Measurements from ENCODE around the gene MSL3. TPM values are rescaled to one million over a fixed set of nuclear protein-coding genes. Genes with fewer than 3 reads are reported as not detected.

Gene MSL3
- total and polyA plus RNA-seq, 2 of the 8 experiments (the other 6 are each of a cell fraction or from before 2014, with no cell fraction given), result 10.6 to 12.3 TPM

GRCh38 chrX:11786862-11787261 lies 28.8 kb downstream of the MSL3 start (continued):
- TF ChIP-seq ZNF274 (IDR thresholded peaks at IDR 0.05; ENCODE audit: borderline replicate concordance, extremely low read depth, low read length) (no peak), BCL11A (IDR thresholded peaks at IDR 0.05; ENCODE audit: low read depth in 2 of 2, low read length in 2 of 2) (no peak)

Measured in H1 (cell line).